ENCODE measurements around the gene MYF5.

DNA sequence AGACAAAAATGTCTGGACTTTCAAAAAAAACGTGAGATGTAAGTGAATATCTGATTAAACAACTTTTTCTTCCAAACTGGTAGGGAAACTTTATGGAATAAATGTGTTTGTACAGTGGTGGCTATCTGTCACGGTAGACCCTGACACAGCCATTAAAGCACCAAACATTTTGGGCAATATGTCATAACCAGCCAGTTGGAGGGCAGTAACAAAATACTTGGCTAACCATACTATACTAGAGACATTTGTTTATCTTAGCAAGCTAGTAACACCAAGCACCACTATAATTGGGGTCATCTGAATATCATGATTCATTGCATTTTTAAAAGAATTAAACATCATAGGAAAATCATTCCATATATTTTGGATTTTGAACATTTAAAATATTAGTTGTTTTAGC, 15.3 kb upstream of the MYF5 start:
- no peak for TF ChIP-seq EZH2phosphoT487 (IDR thresholded peaks at IDR 0.05; ENCODE audit: borderline replicate concordance)
- TF ChIP-seq, protein P1, sequence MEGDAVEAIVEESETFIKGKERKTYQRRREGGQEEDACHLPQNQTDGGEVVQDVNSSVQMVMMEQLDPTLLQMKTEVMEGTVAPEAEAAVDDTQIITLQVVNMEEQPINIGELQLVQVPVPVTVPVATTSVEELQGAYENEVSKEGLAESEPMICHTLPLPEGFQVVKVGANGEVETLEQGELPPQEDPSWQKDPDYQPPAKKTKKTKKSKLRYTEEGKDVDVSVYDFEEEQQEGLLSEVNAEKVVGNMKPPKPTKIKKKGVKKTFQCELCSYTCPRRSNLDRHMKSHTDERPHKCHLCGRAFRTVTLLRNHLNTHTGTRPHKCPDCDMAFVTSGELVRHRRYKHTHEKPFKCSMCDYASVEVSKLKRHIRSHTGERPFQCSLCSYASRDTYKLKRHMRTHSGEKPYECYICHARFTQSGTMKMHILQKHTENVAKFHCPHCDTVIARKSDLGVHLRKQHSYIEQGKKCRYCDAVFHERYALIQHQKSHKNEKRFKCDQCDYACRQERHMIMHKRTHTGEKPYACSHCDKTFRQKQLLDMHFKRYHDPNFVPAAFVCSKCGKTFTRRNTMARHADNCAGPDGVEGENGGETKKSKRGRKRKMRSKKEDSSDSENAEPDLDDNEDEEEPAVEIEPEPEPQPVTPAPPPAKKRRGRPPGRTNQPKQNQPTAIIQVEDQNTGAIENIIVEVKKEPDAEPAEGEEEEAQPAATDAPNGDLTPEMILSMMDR (conservative IDR thresholded peaks at IDR 0.05; ENCODE audit: low read length) = no peak

Measured in Loucy (cell line).